ENCODE measurements around the gene MEOX1. TPM values are rescaled to one million over a fixed set of nuclear protein-coding genes. Genes with fewer than 3 reads are reported as not detected.

MEOX1 gene
- total RNA-seq: 1.2 TPM in 1 of 2 replicates, not detected in the other

DNA sequence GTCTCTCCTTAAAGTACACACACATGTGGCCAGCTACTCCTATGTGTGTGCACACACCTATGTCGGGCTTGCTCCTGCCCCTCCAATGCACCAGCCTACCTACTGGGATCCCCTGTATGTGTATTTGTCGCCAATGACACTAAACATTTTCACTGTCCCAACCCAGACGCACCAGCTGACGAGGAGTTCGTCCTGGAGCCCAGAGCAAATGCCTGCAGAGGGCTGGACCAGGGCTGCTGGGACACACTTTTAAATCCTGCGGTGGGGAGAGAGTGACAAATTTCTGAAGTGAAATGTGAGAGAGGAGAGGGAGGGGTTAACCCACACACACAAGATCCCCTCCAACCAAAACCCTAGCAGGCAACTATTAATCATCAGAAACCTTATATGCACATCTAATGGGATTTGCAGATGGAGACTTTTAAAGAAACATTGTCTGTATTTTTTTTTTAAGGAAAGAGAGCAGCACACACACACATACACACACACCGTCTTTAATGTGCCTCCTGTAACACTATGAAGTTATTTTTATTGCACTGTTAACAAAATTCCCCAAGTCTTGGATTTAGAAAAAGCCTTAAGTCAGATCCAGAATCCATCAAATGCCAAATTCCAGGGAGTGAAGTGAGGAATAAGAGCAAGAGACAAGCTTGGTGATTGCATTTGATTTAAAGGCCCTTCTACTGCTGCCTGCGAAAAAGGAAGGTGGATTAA is at the start of gene MEOX1:
TSS of gene MEOX1 (minus strand) at position 224 of the 714 bp plus-strand sequence. CDS start 388 bp downstream, outside the sequence.

Other genes with a start within 250 kb of the MEOX1 start
- gene DHX8, start 177.9 kb downstream of the MEOX1 start, total RNA-seq: 23.4 and 31.3 TPM in 2 replicates
- 4.7 and 5.1 TPM in 2 replicates for gene ETV4, start 115.6 kb downstream of the MEOX1 start, total RNA-seq
- gene SOST, start 96.9 kb upstream of the MEOX1 start, total RNA-seq: under 0.01 TPM in 1 of 2 replicates, not detected in the other
- 39.4 and 69.2 TPM in 2 replicates for gene DUSP3, start 117.1 kb upstream of the MEOX1 start, total RNA-seq
- gene CFAP97D1, start 118.5 kb upstream of the MEOX1 start, total RNA-seq: not detected in 2 replicates
- 8.2 and 10.0 TPM in 2 replicates for gene MPP3, start 171.2 kb upstream of the MEOX1 start, total RNA-seq
- gene CD300LG, start 185.3 kb upstream of the MEOX1 start, total RNA-seq: not detected in 2 replicates
- gene MPP2, start 245.6 kb upstream of the MEOX1 start, total RNA-seq: 0.21 and 0.96 TPM in 2 replicates